Panc1 (cell line): Measurements from ENCODE around the gene PLA2G5. TPM values are rescaled to one million over a fixed set of nuclear protein-coding genes. Genes with fewer than 3 reads are reported as not detected.

Experiments used
- ATAC-seq: fragments of 200-7000 bp; cut with Tn5 transposase; 2 replicates; pipeline ENCODE4 v1.9.1; 2020; ENCODE audit warnings: mild to moderate bottlenecking, moderate library complexity
- BruUV-seq: library from RNA; stranded (reverse); fragments of 400-500 nt; replicated peaks from 2 replicates; lab custom pipeline; 2021; lab: Mats Ljungman, UMichigan
- CTCF ChIA-PET: fragments of 300-600 bp; sonication (Branson Sonifier 250); formaldehyde crosslinking; loops from one replicate; lab custom pipeline; 2022; ENCODE audit warnings: antibody characterized with exemption; lab: Charles Lee
- POLR2A ChIA-PET: fragments of 300-600 bp; sonication (Branson Sonifier 250); formaldehyde crosslinking; loops from one replicate; lab custom pipeline; 2022; ENCODE audit warnings: antibody characterized with exemption; lab: Charles Lee
- DNase-seq: peaks from one replicate; pipeline ENCODE4 v3.0.0-alpha.2; 2010; ENCODE audit warnings: low read depth, low spot score
- H3K27ac ChIP-seq: 2 replicates; pipeline ENCODE4 v1.5.1; 2011; ENCODE audit warnings: mild to moderate bottlenecking, low read length, inconsistent platforms
- H3K27me3 ChIP-seq: fragments of 200-500 bp; sonication (Bioruptor generic); 2 replicates; pipeline ENCODE4 v1.6.0; 2014; ENCODE audit warnings: low read length, inconsistent platforms; ENCODE audit not compliant: control insufficient read depth, insufficient read depth
- H3K36me3 ChIP-seq: fragments of 200-500 bp; sonication (Bioruptor generic); 2 replicates; pipeline ENCODE4 v1.5.1; 2014; ENCODE audit warnings: inconsistent platforms, mild to moderate bottlenecking, low read length, moderate library complexity; ENCODE audit not compliant: control insufficient read depth, insufficient read depth
- H3K4me1 ChIP-seq: 2 replicates; pipeline ENCODE4 v1.5.1; 2011; ENCODE audit warnings: inconsistent platforms, mild to moderate bottlenecking, low read length, moderate library complexity; ENCODE audit not compliant: control insufficient read depth, insufficient read depth
- H3K4me3 ChIP-seq, 2 experiments: 2 replicates each; pipeline ENCODE4 v1.5.1; 2011 to 2012; ENCODE audit warnings: low read depth in 2 of 2, low read length in 2 of 2, mild to moderate bottlenecking in 2 of 2, inconsistent platforms in 1 of 2, moderate library complexity in 1 of 2
- H3K9me3 ChIP-seq: fragments of 200-500 bp; sonication (Bioruptor generic); 2 replicates; pipeline ENCODE4 v1.5.1; 2014; ENCODE audit warnings: low read depth, mild to moderate bottlenecking, inconsistent platforms, low read length, moderate library complexity; ENCODE audit not compliant: control insufficient read depth, insufficient read depth
- POLR2AphosphoS5 ChIP-seq: IDR thresholded peaks from 2 replicates; pipeline ENCODE4 v1.6.1; 2012; ENCODE audit warnings: mild to moderate bottlenecking, low read depth, low read length, moderate library complexity
- SIN3A ChIP-seq: IDR thresholded peaks from 2 replicates; pipeline ENCODE4 v1.6.1; 2012; ENCODE audit warnings: low read depth, mild to moderate bottlenecking, low read length, moderate library complexity, borderline replicate concordance; ENCODE audit not compliant: insufficient read depth
- TCF7L2 ChIP-seq: IDR thresholded peaks from 2 replicates; pipeline ENCODE4 v1.6.1; 2011; ENCODE audit warnings: mild to moderate bottlenecking, low read depth, low read length, inconsistent platforms
- in situ Hi-C: cut with HindIII; loops from 2 replicates; pipeline ENCODE4 v1.10.0; 2016; ENCODE audit warnings: low sequenced_read_pairs, low pct_unique_long_range_greater_than_20kb
- intact Hi-C: fragments of 100-400 bp; cut with micrococcal nuclease; formaldehyde crosslinking; loops from one replicate; pipeline ENCODE4 v1.10.0; 2022; ENCODE audit not compliant: unreplicated experiment
- total RNA-seq: library from RNA; stranded (reverse); gene quantifications from one replicate; pipeline ENCODE4 v1.2.1, GENCODE V29; 2021; ENCODE audit not compliant: unreplicated experiment
- TF ChIP-seq, protein P1 (sequence below): fragments of 450-650 bp; IDR thresholded peaks from 2 replicates; pipeline ENCODE4 v1.5.1; 2017; ENCODE audit warnings: mild to moderate bottlenecking
- TF ChIP-seq, protein P2 (sequence below), 2 experiments: IDR thresholded peaks; 2 replicates each; pipeline ENCODE4 v1.6.1; 2011 to 2012; ENCODE audit warnings: low read depth in 2 of 2, control low read depth in 1 of 2, low read length in 1 of 2, mild to moderate bottlenecking in 1 of 2, moderate library complexity in 1 of 2; ENCODE audit not compliant: insufficient read depth in 1 of 2

Gene PLA2G5
- total RNA-seq, 1 experiment from 2014 or later = not detected

DNA sequence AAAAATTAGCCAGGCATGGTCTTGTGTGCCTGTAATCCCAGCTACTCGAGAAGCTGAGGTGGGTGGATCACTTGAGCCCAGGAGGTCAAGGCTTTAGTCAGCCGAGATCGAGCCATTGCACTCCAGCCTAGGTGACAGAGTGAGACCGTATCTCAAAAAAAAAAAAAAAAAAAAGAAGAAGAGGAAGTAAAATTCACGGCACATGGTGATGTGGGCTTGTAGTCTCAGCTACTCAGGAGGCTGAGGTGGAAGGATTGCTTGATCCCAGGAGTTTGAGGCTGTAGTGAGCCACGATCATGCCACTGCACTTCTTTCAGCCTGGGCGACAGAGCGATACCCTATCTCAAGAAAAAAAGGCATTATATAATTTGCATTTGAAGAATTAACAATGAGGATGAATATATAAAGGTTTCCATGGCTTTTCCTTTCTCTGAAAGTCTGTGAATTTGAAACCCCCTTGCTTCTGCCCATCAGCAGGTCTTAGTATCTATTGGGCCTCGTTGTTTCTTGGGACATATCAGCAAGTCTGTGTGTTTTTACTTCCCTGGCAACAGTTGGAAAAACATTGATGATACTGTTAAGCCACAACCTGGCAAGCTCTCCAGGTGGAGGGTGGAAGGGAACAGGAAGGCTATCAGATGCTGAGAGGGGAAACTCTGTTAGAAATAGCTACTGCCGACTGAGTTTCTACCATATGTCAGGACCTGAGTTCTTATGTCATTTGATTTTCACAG is 53.9 kb downstream of the PLA2G5 start:
- H3K27me3 ChIP-seq = peaks cover 12% of the 10 kb centered on the region
- H3K4me3 ChIP-seq = no peak overlapping the region
- POLR2A ChIA-PET = no interaction called here
- no peaks in the 10 kb centered on the region; the same call in 1 of the 2 replicates for H3K4me1 ChIP-seq
- CTCF ChIA-PET = interaction anchor here (0.6 kb wide), 1 partner anchor 64 kb away, joined by 11 read pairs; no protein-coding TSS in a partner anchor
- intact Hi-C loops (no loop called here), in situ Hi-C loops (no loop called here)
- DNase-seq = no peak
- BruUV-seq = no TSS peak
- no peak overlapping the region for H3K27ac ChIP-seq
- no peak for ATAC-seq
- no peaks in the 10 kb centered on the region for H3K9me3 ChIP-seq
- no peaks in the 10 kb centered on the region for H3K36me3 ChIP-seq
- TF ChIP-seq SIN3A = no peak
- no peak for TF ChIP-seq POLR2AphosphoS5

DNA sequence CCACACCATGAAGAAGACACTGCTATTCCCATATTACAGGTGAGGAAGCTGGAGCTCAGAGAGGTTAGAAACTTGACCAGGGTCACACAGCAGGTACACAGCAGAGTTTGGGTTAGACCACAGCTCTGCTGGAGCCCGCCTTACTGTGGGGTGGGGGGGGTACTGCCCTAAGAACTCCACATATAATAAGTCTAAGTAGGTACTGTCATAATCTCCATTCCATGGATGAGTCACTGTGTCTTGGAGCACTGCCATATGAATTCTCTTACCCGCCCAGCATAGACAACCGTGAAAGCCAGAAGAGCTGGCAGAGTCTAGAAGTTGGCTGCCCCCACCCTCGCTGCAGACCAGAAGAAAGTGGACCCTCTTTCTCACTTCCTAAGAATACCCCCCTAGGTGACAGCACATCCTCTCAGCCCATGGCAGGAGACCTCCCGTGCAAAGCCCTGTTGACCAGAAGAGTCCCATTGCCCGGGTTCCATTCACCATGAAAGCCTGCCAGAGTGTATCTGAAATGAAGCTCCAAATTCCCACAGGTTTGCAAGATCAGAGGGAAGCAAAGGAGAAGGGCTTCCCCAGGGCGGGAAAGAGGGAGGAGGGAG is 54.6 kb downstream of the PLA2G5 start:
- ATAC-seq = peak; percentile 74
- no peak for TF ChIP-seq POLR2AphosphoS5
- TF ChIP-seq SIN3A = no peak
- TF ChIP-seq, protein P1, sequence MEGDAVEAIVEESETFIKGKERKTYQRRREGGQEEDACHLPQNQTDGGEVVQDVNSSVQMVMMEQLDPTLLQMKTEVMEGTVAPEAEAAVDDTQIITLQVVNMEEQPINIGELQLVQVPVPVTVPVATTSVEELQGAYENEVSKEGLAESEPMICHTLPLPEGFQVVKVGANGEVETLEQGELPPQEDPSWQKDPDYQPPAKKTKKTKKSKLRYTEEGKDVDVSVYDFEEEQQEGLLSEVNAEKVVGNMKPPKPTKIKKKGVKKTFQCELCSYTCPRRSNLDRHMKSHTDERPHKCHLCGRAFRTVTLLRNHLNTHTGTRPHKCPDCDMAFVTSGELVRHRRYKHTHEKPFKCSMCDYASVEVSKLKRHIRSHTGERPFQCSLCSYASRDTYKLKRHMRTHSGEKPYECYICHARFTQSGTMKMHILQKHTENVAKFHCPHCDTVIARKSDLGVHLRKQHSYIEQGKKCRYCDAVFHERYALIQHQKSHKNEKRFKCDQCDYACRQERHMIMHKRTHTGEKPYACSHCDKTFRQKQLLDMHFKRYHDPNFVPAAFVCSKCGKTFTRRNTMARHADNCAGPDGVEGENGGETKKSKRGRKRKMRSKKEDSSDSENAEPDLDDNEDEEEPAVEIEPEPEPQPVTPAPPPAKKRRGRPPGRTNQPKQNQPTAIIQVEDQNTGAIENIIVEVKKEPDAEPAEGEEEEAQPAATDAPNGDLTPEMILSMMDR = no peak
- TF ChIP-seq, protein P2, sequence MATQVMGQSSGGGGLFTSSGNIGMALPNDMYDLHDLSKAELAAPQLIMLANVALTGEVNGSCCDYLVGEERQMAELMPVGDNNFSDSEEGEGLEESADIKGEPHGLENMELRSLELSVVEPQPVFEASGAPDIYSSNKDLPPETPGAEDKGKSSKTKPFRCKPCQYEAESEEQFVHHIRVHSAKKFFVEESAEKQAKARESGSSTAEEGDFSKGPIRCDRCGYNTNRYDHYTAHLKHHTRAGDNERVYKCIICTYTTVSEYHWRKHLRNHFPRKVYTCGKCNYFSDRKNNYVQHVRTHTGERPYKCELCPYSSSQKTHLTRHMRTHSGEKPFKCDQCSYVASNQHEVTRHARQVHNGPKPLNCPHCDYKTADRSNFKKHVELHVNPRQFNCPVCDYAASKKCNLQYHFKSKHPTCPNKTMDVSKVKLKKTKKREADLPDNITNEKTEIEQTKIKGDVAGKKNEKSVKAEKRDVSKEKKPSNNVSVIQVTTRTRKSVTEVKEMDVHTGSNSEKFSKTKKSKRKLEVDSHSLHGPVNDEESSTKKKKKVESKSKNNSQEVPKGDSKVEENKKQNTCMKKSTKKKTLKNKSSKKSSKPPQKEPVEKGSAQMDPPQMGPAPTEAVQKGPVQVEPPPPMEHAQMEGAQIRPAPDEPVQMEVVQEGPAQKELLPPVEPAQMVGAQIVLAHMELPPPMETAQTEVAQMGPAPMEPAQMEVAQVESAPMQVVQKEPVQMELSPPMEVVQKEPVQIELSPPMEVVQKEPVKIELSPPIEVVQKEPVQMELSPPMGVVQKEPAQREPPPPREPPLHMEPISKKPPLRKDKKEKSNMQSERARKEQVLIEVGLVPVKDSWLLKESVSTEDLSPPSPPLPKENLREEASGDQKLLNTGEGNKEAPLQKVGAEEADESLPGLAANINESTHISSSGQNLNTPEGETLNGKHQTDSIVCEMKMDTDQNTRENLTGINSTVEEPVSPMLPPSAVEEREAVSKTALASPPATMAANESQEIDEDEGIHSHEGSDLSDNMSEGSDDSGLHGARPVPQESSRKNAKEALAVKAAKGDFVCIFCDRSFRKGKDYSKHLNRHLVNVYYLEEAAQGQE (IDR thresholded peaks at IDR 0.05; ENCODE audit: insufficient read depth in 1 of 2, low read depth in 2 of 2, low read length in 1 of 2) = no peak
- no peak for TF ChIP-seq TCF7L2

More for the DNA sequence above, 54.6 kb downstream of the PLA2G5 start:
- peak; percentile 20 for DNase-seq
- ChIA-PET POLR2A (no interaction called here), CTCF (no interaction called here)
- intact Hi-C loops (no loop called here), in situ Hi-C loops (no loop called here)
- Histone ChIP-seq H3K4me3 (no peak overlapping the region), H3K4me1 (no peaks in the 10 kb centered on the region; the same call in 1 of the 2 replicates), H3K9me3 (no peaks in the 10 kb centered on the region), H3K27ac (no peak overlapping the region), H3K36me3 (no peaks in the 10 kb centered on the region), H3K27me3 (peaks cover 12% of the 10 kb centered on the region)
- no TSS peak for BruUV-seq
